ENCODE data around the gene ZRANB1.

The ZRANB1 gene

DNA sequence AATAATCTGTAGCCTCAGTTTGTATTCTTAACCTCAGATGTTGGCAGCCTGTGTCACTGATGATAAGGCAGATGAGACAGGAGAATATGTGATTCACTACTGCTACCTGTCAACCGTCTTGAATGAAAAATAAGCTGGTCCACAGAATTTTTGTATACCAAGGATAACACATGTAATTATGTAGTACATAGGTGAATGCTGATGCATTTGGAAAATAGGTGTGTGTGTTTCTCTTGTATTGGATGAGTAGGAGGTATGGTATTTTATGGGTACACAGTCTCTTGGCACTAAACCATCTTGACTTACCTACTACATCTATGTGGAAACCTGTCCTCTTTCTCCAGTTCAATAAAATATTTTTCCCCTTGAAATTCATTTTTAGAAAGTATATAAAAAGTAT is 20.7 kb upstream of the ZRANB1 start:
- no peak for DNase-seq (ENCODE audit: low read depth)

DNA sequence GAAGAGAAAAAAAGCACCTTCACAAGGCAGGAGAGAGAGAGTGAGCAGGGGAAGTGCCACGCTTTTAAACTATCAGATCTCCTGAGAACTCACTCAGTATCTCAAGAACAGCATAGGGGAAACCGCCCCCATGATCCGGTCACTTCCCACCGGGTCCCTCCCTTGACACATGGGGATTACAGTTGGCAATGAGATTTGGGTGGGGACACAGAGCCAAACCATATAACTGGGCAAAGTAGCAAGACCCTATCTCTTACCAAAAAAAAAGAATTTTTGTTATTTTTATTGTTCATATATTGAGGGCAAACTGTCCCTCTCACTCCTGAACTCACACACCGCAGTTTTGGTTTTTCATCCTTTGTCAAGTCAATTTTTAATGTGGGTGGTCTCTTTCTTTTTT is 18.2 kb upstream of the ZRANB1 start:
- no peak for DNase-seq (ENCODE audit: low read depth)

DNA sequence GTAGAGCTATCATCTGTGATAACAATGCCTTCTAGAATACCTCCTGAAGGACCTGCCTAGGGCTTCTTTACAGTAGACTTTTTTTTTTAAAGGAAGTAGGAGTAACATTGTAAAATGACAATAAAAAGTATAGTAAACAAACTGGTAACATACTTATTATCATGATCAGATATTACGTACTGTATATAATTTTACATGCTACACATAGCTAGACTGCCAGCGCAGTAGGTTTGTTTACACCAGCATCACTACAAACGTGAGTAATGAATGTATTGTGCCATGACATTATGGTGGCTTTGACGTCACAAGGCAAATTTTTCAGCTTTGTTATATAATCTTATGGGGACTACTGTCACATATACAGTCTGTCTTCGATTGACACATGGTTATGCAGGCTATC is 15.4 kb upstream of the ZRANB1 start:
- no peak for DNase-seq (ENCODE audit: low read depth)

DNA sequence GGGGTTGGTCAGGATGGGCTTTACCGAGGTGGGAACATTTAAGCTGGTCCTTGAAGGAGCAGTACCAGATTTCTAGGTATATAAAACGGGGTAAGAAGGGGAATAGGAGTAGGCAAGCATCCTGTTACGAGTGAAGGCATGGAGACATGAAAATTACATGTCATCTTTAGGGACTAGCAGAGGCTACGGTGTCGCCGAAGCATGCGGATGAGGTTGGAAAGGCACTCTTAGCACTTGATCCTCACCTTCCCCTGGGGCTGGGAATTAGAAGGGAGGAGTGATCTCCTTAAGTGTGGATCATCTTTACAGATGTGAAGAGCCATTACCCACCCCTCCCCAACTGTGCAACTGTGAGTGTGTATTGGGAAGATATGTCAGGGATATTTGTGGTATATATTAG is 13.8 kb upstream of the ZRANB1 start:
- DNase-seq (ENCODE audit: low read depth): no peak

DNA sequence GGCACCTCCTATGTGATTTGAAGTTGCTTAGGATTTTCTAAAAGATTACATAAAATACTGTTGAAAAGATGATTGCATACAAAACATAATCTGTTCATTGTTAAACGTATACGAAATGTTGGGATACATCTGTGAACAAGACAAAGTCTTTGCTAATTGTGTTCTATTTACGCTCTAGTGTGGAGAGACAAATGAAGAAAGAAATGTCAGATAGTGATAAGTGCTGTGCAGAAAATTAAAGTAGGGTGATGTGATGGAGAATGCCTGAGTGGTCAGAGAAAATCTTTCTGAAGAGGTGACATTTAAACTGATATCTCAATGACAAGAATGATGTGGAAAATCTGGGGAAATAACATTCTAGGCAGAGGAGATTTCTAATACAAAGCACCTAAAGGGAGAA is 13.4 kb upstream of the ZRANB1 start:
- DNase-seq (ENCODE audit: low read depth): no peak

DNA sequence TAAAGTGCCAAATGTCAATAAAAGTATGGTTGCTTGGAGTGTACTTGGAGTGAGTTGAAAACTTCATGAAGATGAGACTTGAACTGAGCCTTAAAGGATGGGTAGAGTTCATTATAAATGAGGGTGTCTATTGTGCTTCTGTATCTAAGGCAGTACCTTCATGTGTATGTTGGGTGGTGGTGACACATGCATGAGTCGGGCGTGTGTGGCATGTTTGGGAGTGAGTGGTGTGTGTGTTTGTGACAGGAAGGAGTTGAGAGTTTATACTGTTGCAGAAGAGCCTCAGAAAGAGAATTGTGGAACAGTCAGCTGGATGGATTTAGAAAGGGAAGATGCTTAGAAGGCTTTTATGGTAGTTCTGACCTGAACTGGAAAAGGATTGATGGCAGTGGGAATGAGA is 6.0 kb upstream of the ZRANB1 start:
- no peak for DNase-seq (ENCODE audit: low read depth)

DNA sequence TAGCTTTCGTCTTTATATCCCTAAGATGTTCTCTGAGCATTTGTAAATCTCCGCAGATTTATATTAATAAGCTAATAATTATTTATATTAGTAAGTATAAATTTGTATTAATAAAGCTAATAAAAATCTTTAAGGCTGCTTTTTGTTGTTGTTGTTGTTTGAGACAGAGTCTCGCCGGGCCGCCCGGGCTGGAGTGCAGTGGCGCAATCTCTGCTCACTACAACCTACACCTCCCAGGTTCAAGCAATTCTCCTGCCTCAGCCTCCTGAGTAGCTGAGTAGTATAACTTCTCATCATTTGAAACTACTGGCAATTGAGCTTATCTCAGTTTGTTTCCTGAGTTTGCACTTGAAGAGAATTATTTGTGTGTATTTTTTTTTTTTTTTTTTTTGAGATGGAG is 5.1 kb upstream of the ZRANB1 start:
- no peak for DNase-seq (ENCODE audit: low read depth)

DNA sequence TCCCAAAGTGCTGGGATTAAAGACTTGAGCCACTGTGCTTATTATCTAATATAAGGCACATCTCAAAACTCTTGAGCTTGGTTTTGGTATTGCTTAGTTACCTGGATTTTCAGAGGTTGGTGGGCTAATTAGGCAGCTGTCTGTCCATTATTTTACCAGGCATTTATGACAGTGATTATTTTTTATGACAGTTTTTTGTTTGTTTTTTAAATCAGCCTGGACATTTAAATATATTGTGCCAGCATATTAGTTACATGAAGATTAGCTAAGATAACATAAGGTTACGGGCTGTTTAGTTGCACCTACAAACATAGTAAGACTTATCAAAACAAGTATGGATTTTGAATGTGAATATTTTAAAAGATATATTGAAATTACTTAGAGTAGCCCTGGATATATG is 2.6 kb upstream of the ZRANB1 start:
- DNase-seq (ENCODE audit: low read depth): no peak

DNA sequence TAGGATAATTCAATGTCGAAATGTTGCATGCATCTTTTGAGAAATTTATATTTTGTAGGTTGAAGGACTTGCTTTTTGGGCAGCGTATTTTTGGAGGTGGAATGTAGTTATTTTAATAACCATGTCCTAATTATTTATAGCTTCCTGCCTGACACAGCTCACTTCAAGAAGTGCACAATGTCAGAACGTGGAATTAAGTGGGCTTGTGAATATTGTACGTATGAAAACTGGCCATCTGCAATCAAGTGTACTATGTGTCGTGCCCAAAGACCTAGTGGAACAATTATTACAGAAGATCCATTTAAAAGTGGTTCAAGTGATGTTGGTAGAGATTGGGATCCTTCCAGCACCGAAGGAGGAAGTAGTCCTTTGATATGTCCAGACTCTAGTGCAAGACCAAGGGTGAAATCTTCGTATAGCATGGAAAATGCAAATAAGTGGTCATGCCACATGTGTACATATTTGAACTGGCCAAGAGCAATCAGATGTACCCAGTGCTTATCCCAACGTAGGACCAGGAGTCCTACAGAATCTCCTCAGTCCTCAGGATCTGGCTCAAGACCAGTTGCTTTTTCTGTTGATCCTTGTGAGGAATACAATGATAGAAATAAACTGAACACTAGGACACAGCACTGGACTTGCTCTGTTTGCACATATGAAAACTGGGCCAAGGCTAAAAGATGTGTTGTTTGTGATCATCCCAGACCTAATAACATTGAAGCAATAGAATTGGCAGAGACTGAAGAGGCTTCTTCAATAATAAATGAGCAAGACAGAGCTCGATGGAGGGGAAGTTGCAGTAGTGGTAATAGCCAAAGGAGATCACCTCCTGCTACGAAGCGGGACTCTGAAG is 620 bp downstream of the ZRANB1 start:
- DNase-seq (ENCODE audit: low read depth): no peak

DNA sequence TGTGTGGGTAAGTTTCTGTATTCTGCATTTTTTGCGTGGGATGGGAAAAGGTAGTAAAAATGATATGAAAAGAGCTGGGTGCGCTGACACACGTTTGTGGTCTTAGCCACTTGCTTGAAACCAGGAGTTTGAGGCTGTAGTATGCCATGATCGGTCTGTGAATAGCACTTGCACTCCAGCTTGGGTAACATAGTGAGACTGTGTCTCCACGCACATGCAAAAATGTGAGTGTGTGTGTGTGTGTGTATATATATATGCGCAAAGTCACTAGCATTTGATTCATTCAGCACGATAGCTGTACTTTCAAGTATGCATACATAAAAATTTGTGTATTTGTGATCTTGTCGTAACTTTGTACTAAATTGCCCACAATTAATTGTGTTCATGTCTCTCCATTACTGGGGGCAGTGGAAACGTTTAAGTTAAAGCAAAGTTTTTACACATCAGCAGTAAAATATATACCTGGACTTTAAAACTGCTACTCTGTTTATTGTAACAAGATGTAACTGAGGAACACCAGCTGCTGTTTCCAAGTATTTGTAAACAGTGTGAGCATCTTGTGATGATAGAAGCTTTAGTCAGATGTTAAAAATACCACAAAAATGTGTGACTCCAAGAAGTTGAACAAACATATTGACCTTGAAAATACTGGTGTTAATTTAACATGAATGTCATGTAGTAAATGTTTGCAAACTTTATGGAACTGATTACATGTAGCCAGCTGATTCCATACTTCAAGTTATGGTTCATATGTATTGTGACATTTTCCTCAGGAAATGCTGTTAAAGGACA is 1.6 kb downstream of the ZRANB1 start:
- no peak for DNase-seq (ENCODE audit: low read depth)

DNA sequence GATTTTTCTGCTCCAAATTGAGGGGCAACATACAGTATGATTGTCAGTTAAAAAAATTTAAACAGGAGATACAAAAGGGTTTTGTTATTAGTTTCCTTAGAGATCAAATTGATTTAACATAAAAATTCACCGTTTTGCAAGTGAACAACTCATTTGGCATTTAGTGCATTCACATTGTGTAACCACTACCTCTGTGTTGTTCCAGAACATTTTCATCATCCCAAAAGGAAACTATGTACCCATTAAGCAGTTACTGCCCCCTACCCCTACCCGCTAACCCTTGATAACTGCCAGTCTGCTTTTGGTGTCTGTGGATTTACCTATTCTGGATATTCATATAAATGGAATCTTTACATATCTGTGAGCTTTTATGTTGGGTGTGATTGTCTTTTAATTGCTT is 3.1 kb downstream of the ZRANB1 start:
- DNase-seq (ENCODE audit: low read depth): no peak

DNA sequence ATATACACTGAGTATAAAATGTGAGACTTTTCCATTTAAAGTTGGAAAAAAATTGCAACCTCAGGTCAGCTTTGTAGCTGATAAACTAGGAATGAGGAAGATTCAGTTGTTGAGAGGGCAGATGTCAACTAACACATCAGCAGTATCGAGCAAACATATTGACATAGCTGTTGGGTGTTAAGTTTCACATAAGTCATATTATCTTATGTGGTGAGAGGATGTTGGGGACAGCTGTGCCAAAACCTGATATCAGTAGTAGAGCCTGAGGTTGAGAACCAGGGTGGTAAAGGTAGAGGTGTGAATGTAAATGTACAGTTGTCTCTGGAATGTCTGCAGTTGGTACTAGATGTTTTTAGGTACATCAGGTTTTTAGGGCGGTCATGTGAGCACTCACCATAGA is 5.0 kb downstream of the ZRANB1 start:
- no peak for DNase-seq (ENCODE audit: low read depth)

DNA sequence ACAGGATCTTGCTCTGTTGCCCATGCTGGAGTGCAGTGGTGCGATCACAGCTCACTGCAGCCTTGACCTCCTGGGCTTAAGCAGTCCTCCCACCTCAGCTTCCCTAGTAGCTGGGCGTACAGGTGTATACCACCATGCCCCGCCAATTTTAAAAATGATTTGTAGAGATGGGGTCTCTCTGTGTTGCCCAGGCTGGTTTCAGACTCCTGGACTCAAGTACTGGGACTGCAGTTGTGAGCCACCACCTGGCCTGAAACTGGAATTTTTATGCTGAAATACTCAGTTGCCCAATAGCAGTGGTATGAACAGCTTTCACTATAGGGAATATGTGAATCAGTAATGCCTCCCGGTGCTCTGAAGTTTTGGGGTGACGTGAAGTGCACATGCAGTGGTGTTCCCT is 7.6 kb downstream of the ZRANB1 start:
- DNase-seq (ENCODE audit: low read depth): no peak

DNA sequence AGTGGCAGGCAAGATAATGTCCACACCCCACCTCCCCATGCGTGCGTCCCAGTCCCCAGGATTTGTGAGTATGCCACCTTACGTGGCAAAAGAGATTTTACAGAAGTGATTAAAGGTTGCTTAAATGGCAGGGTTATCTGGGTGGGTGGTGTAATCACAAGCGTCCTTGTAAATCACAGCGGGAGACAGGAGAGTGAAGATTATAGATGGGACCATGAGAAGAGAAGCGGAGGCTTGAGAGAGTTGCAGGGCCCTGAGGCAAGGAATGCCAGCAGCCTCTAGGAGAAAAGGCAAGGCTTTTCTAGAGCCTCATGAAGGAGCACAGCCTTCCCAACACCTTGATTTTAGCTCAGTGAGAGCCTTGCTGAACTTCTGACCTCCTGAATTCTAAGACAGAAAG is 10.2 kb downstream of the ZRANB1 start:
- DNase-seq (ENCODE audit: low read depth): no peak

DNA sequence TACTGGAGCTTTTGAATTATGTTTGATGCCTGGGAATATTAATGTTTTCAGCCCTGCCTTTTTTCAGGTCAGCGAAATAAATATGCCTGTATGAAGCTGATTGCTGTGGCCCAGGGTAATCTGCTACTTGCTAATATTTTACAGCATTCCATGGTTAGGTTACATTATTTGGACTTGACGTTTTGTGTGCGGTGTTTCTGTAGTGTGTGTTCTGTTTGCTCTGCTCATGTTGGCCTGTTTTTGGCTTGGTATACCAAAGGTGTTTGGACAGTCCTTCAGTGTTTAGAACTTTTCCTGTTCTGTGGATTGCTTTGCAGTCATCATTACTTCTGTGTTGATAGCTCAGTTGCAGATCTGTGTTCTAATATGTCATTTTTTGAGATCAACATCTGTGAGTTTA is 11.5 kb downstream of the ZRANB1 start:
- no peak for DNase-seq (ENCODE audit: low read depth)

DNA sequence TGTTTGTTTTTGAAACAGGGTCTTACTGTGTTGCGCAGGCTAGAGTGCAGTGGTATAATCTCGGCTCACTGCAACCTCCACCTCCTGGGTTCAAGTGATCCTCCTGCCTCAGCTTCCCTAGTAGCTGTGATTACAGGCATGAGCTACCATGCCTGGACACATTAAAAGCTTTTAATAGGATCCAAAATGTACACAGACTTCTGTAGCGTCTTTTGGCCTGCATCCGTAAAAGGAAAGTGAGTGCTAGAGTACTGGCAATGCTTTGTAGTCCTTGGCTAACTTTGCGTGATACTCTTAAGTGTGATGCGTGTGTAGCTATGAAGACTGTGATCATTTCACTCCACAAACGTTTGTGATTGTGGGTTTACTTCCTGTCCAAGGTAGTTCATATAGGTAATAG is 13.3 kb downstream of the ZRANB1 start:
- DNase-seq (ENCODE audit: low read depth): no peak

DNA sequence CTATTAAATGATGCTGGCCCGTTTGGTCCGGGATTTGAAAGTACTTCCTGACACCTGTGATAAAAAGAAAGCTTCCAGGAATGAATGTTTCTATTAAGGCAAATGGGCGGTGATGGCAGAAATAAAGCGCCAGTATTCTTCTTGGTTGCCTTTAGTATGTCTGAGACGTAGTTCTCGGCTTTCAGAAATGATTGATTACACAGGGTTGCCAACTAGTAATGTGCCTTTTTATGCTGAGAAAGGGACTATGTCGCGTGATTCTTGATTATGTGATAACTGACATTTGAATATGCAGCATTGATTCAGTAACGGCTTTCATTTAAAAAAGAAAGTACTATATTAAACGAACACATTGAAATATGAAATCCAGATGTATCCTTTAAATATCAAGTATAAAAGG is 13.9 kb downstream of the ZRANB1 start:
- no peak for DNase-seq (ENCODE audit: low read depth)

DNA sequence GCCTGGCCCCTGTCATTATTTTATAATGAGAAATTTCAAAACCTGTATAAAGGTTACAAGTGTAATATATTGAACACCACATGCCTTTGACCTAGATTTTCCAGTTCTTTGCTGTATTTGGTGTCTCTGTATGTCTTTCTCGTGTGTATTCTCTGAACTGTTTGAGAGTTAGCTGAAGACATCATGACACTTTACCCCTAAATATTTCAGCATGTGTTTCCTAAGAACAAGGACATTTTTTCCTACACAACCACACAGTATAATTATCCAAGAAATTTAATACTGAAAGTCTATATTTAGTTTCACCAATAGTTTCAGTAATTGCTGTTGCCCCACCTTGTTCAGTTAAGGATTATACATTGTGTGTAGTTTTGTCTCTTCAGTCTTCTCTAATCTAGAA is 14.8 kb downstream of the ZRANB1 start:
- no peak for DNase-seq (ENCODE audit: low read depth)

DNA sequence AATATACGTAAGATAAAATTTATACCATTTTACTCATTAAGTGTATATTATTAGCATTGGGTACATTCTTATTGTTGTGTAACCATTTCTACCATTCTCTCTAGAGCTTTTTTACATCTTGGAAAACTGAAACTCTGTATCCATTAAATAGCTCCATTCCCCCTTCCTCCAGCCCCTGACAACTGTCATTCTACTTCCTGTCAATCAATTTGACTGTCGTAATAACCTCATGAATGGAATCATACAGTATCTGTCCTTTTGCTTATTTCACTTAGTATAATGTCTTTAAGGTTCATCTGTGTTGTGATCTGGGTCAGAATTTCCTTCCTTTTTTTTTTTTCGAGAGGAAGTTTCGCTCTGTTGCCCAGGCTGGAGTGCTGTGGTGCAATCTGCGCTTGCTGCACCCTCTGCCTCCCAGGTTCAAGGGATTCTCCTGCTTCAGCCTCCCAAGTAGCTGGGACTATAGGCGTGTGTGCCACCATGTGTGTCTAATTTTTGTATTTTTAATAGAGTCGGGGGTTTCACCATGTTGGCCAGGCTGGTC is 15.6 kb downstream of the ZRANB1 start:
- DNase-seq (ENCODE audit: low read depth): no peak

DNA sequence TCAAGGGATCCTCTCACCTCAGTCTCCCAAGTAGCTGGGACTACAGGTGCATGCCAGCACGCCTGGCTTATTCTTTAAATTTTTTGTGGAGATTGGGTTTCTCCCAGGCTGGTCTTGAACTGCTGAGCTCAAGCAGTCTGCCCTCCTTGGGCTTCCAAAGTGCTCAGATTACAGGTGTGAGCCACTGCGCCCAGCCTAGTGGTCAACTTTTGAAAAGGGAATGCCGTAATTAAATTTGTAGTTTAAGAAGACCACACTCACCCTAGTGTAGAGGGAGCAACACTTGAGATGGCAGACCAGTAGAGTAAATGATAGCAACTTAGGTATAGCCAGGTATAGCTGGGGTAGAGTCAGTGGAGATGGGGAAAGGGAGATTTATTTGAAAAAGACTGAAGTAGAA is 17.6 kb downstream of the ZRANB1 start:
- no peak for DNase-seq (ENCODE audit: low read depth)

DNA sequence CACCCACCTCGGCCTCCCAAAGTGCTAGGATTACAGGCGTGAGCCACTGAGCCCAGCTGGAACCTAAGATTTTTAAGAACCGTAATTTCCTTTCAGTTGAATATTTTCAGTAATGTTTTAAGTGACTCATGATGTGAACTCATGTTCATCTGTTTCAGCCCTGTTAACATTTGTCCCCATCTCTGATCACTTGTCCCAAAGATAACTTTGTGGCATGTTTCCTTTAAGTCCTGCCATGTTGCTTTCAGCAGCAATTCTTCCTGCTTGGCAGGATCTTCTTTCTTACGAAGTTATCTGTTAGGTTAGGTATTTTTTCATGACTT is 19.3 kb downstream of the ZRANB1 start:
- no peak for DNase-seq (ENCODE audit: low read depth)

DNA sequence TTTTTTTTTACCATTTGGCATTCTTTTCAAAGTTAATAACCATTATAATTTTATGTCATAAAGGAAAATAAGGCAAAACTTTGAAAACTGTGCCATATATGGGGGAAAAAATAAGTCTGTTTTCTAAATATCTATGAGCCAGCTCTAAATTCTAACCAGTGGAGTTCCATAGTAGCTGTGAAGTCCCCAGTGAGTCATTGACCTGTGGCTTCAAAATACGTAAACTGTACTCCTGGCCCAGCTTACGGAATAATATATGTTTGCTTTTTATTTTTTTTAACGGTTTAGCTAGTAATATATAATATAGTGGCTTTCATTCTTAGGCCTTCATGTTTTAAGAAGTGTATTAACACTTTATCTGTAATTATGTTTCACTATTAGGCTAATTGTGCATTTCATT is 20.5 kb downstream of the ZRANB1 start:
- no peak for DNase-seq (ENCODE audit: low read depth)

Data from T follicular helper cell (primary cell).